Glutamatergic neuron (in vitro differentiated cells): ENCODE measurements around the gene KRT6B. TPM values are rescaled to one million over a fixed set of nuclear protein-coding genes. Genes with fewer than 3 reads are reported as not detected.
"Not testable (repeated sequence)": the region's sequence is repeated elsewhere in the genome, so short reads cannot be mapped to it uniquely, and the experiment has no call there.

ENCODE experiments used
- DNase-seq: peaks from one replicate; pipeline ENCODE4 v3.0.0; 2022
- H3K27ac Mint-ChIP-seq: one replicate; pipeline ENCODE4 v1.8.0; 2020; ENCODE audit warnings: mild to moderate bottlenecking, mixed read lengths, inconsistent platforms; ENCODE audit not compliant: unreplicated experiment
- H3K27me3 Mint-ChIP-seq: one replicate; pipeline ENCODE4 v1.8.0; 2020; ENCODE audit warnings: mild to moderate bottlenecking, moderate library complexity, mixed read lengths, inconsistent platforms; ENCODE audit not compliant: unreplicated experiment
- H3K36me3 Mint-ChIP-seq: one replicate; pipeline ENCODE4 v1.8.0; 2020; ENCODE audit warnings: mild to moderate bottlenecking, mixed read lengths, inconsistent platforms; ENCODE audit not compliant: unreplicated experiment
- H3K4me1 Mint-ChIP-seq: one replicate; pipeline ENCODE4 v1.8.0; 2020; ENCODE audit warnings: mild to moderate bottlenecking, low read depth, mixed read lengths, inconsistent platforms; ENCODE audit not compliant: unreplicated experiment
- H3K4me3 Mint-ChIP-seq: one replicate; pipeline ENCODE4 v1.8.0; 2020; ENCODE audit warnings: mild to moderate bottlenecking, mixed read lengths, inconsistent platforms; ENCODE audit not compliant: unreplicated experiment
- H3K9me3 Mint-ChIP-seq: one replicate; pipeline ENCODE4 v1.8.0; 2020; ENCODE audit warnings: mild to moderate bottlenecking, moderate library complexity, mixed read lengths, inconsistent platforms; ENCODE audit not compliant: unreplicated experiment
- total RNA-seq: library from RNA; stranded (reverse); fragmentation: NEBNext Ultra II Directional; extraction: Animal tissue kit (Norgen Biotek cat#: 25700); gene quantifications from one replicate; pipeline ENCODE4 v1.2.1, GENCODE V29; 2021; ENCODE audit not compliant: unreplicated experiment
- TF ChIP-seq, protein P1 (sequence below): fragments of 200-600 bp; sonication (generic); IDR thresholded peaks from one replicate; pipeline ENCODE4 v1.5.0; 2021; ENCODE audit not compliant: partially characterized antibody, unreplicated experiment

The KRT6B gene
- total RNA-seq, 1 donor from 2014 or later: not detected

DNA sequence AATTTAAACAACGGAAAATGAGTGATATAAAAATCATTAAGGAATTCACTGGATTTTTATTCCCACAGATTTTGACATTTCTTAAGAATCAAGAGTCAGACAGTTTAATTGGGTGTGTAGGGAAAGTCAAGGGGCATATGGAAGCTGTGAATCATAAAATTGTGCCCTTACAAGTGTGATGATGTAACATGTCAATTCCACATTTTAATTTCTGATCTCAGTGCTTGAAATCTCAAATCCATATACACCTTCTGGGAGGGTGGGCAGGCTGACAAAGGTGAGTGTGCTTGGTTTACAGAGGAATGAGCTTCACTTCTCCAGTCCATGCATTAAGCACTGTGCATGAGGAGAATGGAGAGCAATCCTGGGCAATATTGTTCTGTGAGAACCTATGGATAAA is 42.2 kb upstream of the KRT6B start:
- H3K4me1 Mint-ChIP-seq: peaks cover 14% of the 10 kb centered on the region
- peaks cover 5% of the 10 kb centered on the region for H3K27me3 Mint-ChIP-seq
- H3K36me3 Mint-ChIP-seq: no peaks in the 10 kb centered on the region
- H3K27ac Mint-ChIP-seq: no peak overlapping the region
- no peak overlapping the region for H3K4me3 Mint-ChIP-seq
- TF ChIP-seq, protein P1, sequence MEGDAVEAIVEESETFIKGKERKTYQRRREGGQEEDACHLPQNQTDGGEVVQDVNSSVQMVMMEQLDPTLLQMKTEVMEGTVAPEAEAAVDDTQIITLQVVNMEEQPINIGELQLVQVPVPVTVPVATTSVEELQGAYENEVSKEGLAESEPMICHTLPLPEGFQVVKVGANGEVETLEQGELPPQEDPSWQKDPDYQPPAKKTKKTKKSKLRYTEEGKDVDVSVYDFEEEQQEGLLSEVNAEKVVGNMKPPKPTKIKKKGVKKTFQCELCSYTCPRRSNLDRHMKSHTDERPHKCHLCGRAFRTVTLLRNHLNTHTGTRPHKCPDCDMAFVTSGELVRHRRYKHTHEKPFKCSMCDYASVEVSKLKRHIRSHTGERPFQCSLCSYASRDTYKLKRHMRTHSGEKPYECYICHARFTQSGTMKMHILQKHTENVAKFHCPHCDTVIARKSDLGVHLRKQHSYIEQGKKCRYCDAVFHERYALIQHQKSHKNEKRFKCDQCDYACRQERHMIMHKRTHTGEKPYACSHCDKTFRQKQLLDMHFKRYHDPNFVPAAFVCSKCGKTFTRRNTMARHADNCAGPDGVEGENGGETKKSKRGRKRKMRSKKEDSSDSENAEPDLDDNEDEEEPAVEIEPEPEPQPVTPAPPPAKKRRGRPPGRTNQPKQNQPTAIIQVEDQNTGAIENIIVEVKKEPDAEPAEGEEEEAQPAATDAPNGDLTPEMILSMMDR: no peak
- no peak for DNase-seq
- H3K9me3 Mint-ChIP-seq: no peaks in the 10 kb centered on the region

DNA sequence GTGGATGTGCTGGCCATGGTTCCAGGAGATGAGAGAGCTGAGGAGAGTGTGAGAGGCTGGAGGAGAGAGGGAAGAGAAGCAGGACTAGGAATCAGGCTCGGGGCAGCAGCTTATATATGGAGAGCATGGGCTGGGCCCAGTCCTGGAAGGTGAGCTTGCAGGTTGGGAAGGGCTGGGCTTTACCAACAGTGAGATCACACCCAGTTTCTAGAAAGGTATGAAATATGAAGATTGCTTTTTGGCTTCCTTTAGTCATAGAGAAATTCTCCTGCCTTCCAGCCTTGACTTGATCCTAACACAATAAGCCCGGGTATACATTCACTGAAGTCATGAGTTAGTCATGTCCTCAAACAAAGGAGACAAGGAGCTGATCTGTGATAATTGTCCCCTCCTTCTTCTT is 41.2 kb upstream of the KRT6B start, which contains the start of gene KRT6A:
KRT6A (minus strand) TSS at position 86 of the 400 bp plus-strand sequence; CDS start at position 17, 69 bp downstream.
- peaks cover 13% of the 10 kb centered on the region for H3K4me1 Mint-ChIP-seq
- DNase-seq: no peak
- H3K4me3 Mint-ChIP-seq: no peak within 1 kb of the TSS
- H3K27ac Mint-ChIP-seq: no peak within 1 kb of the TSS
- no peaks in the 10 kb centered on the region for H3K9me3 Mint-ChIP-seq
- no peaks in the 10 kb centered on the region for H3K36me3 Mint-ChIP-seq
- peaks cover 8% of the 10 kb centered on the region for H3K27me3 Mint-ChIP-seq
- TF ChIP-seq, protein P1: no peak

DNA sequence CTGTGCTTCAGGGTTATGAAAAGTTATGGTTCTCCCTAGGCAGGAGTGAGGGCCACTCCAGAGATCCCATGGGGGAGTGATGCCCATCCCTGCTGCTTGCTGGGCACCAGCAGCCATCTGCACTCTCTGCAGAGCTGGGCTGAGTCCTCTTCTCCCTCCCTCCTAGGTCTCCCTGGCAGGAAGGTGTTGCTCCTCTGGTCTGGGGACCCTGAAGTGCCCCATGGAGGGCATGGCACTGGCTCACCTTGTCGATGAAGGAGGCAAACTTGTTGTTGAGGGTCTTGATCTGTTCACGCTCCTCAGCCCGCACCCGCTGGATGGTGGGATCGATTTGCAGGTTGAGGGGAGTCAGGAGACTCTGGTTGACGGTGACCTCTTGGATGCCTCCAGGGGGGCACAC is 40.5 kb upstream of the KRT6B start:
- not testable (repeated sequence) for H3K27me3 Mint-ChIP-seq, H3K36me3 Mint-ChIP-seq, H3K4me3 Mint-ChIP-seq, H3K9me3 Mint-ChIP-seq, DNase-seq, H3K27ac Mint-ChIP-seq, H3K4me1 Mint-ChIP-seq

DNA sequence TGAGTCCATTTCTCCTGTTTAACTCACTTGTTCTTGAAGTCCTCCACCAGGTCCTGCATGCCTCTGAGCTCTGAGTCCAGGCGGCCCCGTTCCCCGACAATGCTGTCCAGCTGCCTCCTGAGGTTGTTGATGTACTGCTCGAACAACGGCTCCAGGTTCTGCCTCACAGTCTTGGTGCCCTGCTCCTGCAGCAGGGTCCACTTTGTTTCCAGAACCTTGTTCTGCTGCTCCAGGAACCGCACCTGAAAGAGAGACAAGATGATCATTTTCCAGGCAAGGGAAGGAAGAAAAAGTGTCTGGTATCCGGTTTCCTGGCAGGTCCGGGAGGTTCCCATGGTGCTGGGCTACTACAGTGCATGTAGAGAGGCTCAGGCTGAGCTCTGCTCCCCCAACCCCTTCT is 39.5 kb upstream of the KRT6B start:
- H3K9me3 Mint-ChIP-seq, H3K27ac Mint-ChIP-seq, H3K4me3 Mint-ChIP-seq, H3K36me3 Mint-ChIP-seq, H3K4me1 Mint-ChIP-seq, H3K27me3 Mint-ChIP-seq, DNase-seq: not testable (repeated sequence)

DNA sequence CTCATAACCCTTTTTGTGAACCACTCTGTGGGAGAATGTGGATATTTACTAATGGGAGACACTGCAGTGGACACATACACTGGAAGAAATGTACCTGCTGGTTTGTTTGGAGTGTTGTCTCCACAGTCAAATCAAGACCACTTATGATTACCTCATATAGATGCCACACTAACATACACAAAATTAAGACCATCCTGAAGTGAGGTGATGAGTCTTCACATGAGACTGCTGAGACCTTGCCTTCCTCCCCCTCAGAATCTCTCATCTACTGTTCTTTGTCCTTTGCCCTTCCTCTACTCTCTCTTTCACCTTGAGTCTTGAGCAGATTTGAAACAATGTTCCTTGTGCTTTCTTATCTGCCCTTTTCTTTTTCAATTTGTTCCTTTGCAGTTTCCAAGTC is 36.8 kb upstream of the KRT6B start:
- Mint-ChIP-seq H3K27me3 (peaks cover 5% of the 10 kb centered on the region), H3K9me3 (no peaks in the 10 kb centered on the region), H3K27ac (no peak overlapping the region), H3K4me3 (no peak overlapping the region), H3K36me3 (peaks cover 5% of the 10 kb centered on the region), H3K4me1 (no peaks in the 10 kb centered on the region)
- TF ChIP-seq, protein P1: no peak
- no peak for DNase-seq

DNA sequence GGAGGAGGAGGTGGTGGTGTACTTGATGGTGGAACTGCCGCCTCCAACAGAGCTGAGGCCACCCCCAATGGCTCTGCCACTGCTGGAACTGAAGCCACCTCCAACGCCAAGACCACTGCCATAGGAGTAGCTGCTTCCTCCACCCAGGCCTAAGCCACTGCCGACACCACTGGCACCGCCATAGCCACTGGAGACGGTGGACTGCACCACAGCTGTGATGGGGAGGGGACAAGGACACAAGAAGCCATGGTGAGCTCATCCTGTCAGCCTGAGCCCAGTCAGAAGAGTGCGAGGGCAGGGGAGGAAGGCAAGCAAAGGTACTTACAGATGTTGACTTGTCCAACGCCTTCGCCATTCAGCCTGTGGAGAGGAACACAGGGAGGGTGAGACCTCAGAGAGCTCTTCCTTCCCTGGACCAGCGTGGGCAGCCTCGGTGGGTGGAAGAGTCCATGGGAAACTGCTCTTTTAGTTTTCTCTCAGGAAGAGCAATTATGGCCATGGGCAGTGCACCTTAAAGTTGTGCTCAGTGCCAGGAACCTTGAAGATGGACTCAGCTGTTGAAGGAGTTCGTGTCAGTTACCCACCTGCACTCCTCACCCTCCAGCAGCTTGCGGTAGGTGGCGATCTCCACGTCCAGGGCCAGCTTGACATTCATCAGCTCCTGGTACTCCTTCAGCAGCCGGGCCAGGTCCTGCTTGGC is 35.9 kb upstream of the KRT6B start:
- H3K36me3 Mint-ChIP-seq, H3K27ac Mint-ChIP-seq, DNase-seq, H3K27me3 Mint-ChIP-seq, H3K4me1 Mint-ChIP-seq, H3K4me3 Mint-ChIP-seq, H3K9me3 Mint-ChIP-seq: not testable (repeated sequence)
